GM23248 (cell line): ENCODE data around the gene MAP3K14. TPM values are rescaled to one million over a fixed set of nuclear protein-coding genes. Genes with fewer than 3 reads are reported as not detected.

Source experiments
- DNase-seq: peaks from one replicate; pipeline ENCODE4 v3.0.0-alpha.2; 2015
- H2AFZ ChIP-seq: fragments of 200-600 bp; sonication (generic); 2 replicates; pipeline ENCODE4 v1.6.1; 2016; ENCODE audit warnings: antibody characterized with exemption
- H3F3A ChIP-seq: fragments of 200-600 bp; sonication (generic); 2 replicates; pipeline ENCODE4 v1.6.1; 2016; ENCODE audit warnings: mild to moderate bottlenecking, antibody characterized with exemption, mixed run types; ENCODE audit not compliant: insufficient read depth
- H3K27ac ChIP-seq: fragments of 200-600 bp; sonication (generic); 2 replicates; pipeline ENCODE4 v1.5.1; 2016; ENCODE audit warnings: mild to moderate bottlenecking
- H3K27me3 ChIP-seq: fragments of 200-600 bp; sonication (generic); replicated peaks from 2 replicates; pipeline ENCODE4 v1.6.1; 2016; ENCODE audit warnings: mild to moderate bottlenecking; ENCODE audit not compliant: insufficient read depth
- H3K36me3 ChIP-seq: fragments of 200-600 bp; sonication (generic); 2 replicates; pipeline ENCODE4 v1.6.1; 2016; ENCODE audit warnings: low read depth, mild to moderate bottlenecking
- H3K4me1 ChIP-seq: fragments of 200-600 bp; sonication (generic); 2 replicates; pipeline ENCODE4 v1.6.1; 2016; ENCODE audit warnings: mild to moderate bottlenecking; ENCODE audit not compliant: insufficient read depth
- H3K4me2 ChIP-seq: fragments of 200-600 bp; sonication (generic); one replicate; pipeline ENCODE4 v1.6.1; 2016; ENCODE audit warnings: mild to moderate bottlenecking; ENCODE audit not compliant: unreplicated experiment
- H3K4me3 ChIP-seq: fragments of 200-600 bp; sonication (generic); 2 replicates; pipeline ENCODE4 v1.5.1; 2016; ENCODE audit warnings: mild to moderate bottlenecking
- H3K79me2 ChIP-seq: fragments of 200-600 bp; sonication (generic); 2 replicates; pipeline ENCODE4 v1.6.1; 2016; ENCODE audit warnings: mild to moderate bottlenecking; ENCODE audit not compliant: insufficient read depth
- H3K9ac ChIP-seq: fragments of 200-600 bp; sonication (generic); 2 replicates; pipeline ENCODE4 v1.6.1; 2016; ENCODE audit warnings: mild to moderate bottlenecking
- H3K9me2 ChIP-seq: fragments of 200-600 bp; sonication (generic); 2 replicates; pipeline ENCODE4 v1.6.1; 2016; ENCODE audit warnings: mixed run types, mild to moderate bottlenecking, moderate library complexity; ENCODE audit not compliant: insufficient read depth
- H3K9me3 ChIP-seq: fragments of 200-600 bp; sonication (generic); one replicate; pipeline ENCODE4 v1.6.1; 2017; ENCODE audit warnings: low read depth
- H4K20me1 ChIP-seq: fragments of 200-600 bp; sonication (generic); 2 replicates; pipeline ENCODE4 v1.6.0; 2016; ENCODE audit not compliant: insufficient read depth
- EZH2 ChIP-seq: fragments of 200-600 bp; sonication (generic); IDR thresholded peaks from 2 replicates; pipeline ENCODE4 v1.6.1; 2018; ENCODE audit warnings: antibody characterized with exemption, mild to moderate bottlenecking; ENCODE audit not compliant: insufficient read depth, poor library complexity, severe bottlenecking
- EZH2phosphoT487 ChIP-seq: fragments of 200-600 bp; sonication (generic); IDR thresholded peaks from 2 replicates; pipeline ENCODE4 v1.6.1; 2018; ENCODE audit warnings: antibody characterized with exemption, moderate library complexity, mild to moderate bottlenecking, low read depth; ENCODE audit not compliant: insufficient read depth
- WGBS, 2 experiments: methylation state at CpG; one replicate each; pipeline ENCODE4 v1.1.6; 2015 to 2017; ENCODE audit warnings: low lambda C conversion rate in 2 of 2, low coverage in 1 of 2; ENCODE audit errors: missing lambda C conversion rate in 2 of 2; 5-methylcytosine and 5-hydroxymethylcytosine counted together
- in situ Hi-C: fragments of 300-500 bp; cut with MboI; formaldehyde crosslinking; loops from 2 replicates; pipeline ENCODE4 v1.15.0; 2020
- polyA plus RNA-seq: library from polyadenylated mRNA; unstranded; fragments of >200 nt; fragmentation: Nextera tagmentation; extraction: Ambion mirVana; gene quantifications from 2 replicates; pipeline ENCODE4 v1.2.1, GENCODE V29; 2016
- total RNA-seq: library from RNA; depleted of rRNA; stranded (reverse); fragments of >200 nt; shearing (Covaris generic); gene quantifications from 2 replicates; pipeline ENCODE4 v1.2.3, GENCODE V29; 2014

MAP3K14 gene
- total and polyA plus RNA-seq, 2 experiments from 2014 or later = 3.4 to 4.2 TPM

- peak overlapping the region; percentile 24 for H3K9ac ChIP-seq
- TF ChIP-seq EZH2 = no peak
- TF ChIP-seq EZH2phosphoT487 = no peak
- H3K4me2 ChIP-seq = peak overlapping the region; percentile 37
- no peaks in the 10 kb centered on the region for H3K9me2 ChIP-seq
- in situ Hi-C loops = no loop called here
- DNase-seq = no peak
- H3K4me3 ChIP-seq = no peak overlapping the region
- H3K4me1 ChIP-seq = peaks cover 60% of the 10 kb centered on the region
- H2AFZ ChIP-seq = no peak overlapping the region
- peaks cover 51% of the 10 kb centered on the region for H3F3A ChIP-seq
- H3K79me2 ChIP-seq = peaks cover 76% of the 10 kb centered on the region
- peak overlapping the region; percentile 64 for H3K27ac ChIP-seq
- WGBS, 2 experiments = 62 to 63% methylated on average over 12 of the region's 12 CpGs
- no peaks in the 10 kb centered on the region for H4K20me1 ChIP-seq
- no peaks in the 10 kb centered on the region for H3K27me3 ChIP-seq
- H3K9me3 ChIP-seq = no peaks in the 10 kb centered on the region
- peaks cover 11% of the 10 kb centered on the region; the same call in 1 of the 2 replicates for H3K36me3 ChIP-seq
Observed at GRCh38 chr17:45292696-45293412, 24.0 kb downstream of the MAP3K14 start.

DNA sequence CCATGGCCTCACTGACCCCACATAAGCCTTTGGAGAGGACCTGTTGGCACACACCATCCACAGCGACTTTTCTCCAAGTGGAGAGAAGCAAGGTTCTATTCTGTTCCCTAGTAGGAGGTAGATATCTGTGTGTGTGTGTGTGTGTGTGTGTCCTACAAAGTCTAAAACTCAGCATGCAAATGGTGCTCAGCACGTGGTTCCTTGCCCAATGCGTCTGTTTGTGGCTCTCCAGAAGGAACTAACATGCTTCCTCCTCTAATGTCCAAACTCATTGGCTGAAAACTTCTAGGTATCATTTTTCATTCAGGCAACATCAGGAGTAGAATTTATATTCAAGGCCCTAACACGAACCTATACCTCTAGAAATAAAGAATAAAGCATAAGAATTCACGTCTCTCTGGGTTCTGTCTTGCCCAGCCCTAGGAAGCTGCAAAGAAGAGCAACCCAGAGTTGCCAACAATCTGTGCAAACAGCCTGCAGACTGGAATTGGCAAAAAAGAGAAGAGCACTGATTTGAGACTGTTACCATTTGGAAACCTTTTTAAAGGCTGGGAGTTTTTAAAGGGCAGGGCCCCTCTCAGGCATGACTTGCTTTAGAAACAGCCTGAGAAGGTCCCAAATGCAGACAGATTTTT lies 25.5 kb downstream of the MAP3K14 start:
- Histone ChIP-seq H2AFZ (no peak overlapping the region), H3K27ac (no peak overlapping the region), H3K4me3 (no peak overlapping the region), H3K9ac (no peak overlapping the region), H3K27me3 (no peaks in the 10 kb centered on the region), H3K79me2 (peaks cover 60% of the 10 kb centered on the region), H3K4me1 (peaks cover 47% of the 10 kb centered on the region), H3K9me3 (no peaks in the 10 kb centered on the region), H3K36me3 (peaks cover 15% of the 10 kb centered on the region; the same call in 1 of the 2 replicates), H3F3A (peaks cover 45% of the 10 kb centered on the region), H3K4me2 (no peak overlapping the region), H4K20me1 (no peaks in the 10 kb centered on the region), H3K9me2 (no peaks in the 10 kb centered on the region)
- DNase-seq = no peak
- WGBS, 2 experiments = 73 to 80% methylated on average over 5 of the region's 5 CpGs
- in situ Hi-C loops = no loop called here
- no peak for TF ChIP-seq EZH2phosphoT487

DNA sequence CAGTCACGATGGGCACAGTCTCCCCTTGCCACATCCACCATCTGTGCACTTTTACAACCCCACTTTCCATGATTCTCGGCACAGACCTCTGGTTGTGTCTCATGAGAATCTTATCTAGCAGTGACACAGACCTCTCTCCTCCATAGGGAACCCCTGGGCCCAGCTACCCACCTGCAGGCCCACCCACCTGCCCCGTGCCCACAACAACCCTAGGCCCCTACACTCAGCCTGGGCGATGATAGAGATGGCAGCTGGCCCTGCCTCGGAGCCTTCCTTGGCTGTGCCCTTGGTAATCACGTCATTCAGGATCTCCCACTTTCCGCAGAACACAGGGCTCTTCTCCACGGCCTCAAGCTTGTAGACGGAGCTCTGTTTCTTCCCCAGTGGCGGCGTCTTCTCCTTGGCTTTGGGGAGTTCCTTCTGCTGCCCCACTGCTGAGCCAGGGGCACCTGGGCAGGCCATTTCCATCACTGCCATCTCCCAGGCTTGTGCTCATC lies 26.5 kb downstream of the MAP3K14 start:
- Histone ChIP-seq H3K9me3 (no peaks in the 10 kb centered on the region), H3K27ac (no peak overlapping the region), H3K36me3 (peaks cover 24% of the 10 kb centered on the region; the same call in 1 of the 2 replicates), H3F3A (peaks cover 40% of the 10 kb centered on the region), H3K27me3 (no peaks in the 10 kb centered on the region), H3K9me2 (no peaks in the 10 kb centered on the region), H4K20me1 (no peaks in the 10 kb centered on the region), H2AFZ (no peak overlapping the region), H3K4me2 (no peak overlapping the region), H3K4me1 (peaks cover 37% of the 10 kb centered on the region), H3K4me3 (no peak overlapping the region), H3K79me2 (peaks cover 52% of the 10 kb centered on the region), H3K9ac (no peak overlapping the region)
- no peak for TF ChIP-seq EZH2phosphoT487
- DNase-seq = no peak
- WGBS, 2 experiments = 90 to 95% methylated on average over 11 of the region's 11 CpGs
- in situ Hi-C loops = no loop called here

- whole genome bisulfite sequencing, 2 experiments = 89 to 92% methylated on average over 15 of the region's 15 CpGs
Observed at GRCh38 chr17:45289301-45290268, 27.2 kb downstream of the MAP3K14 start.

More at GRCh38 chr17:45289301-45290268, 27.2 kb downstream of the MAP3K14 start:
- Histone ChIP-seq H3K27ac (no peak overlapping the region), H3K9me3 (no peaks in the 10 kb centered on the region), H3F3A (peaks cover 32% of the 10 kb centered on the region), H2AFZ (no peak overlapping the region), H3K9me2 (no peaks in the 10 kb centered on the region), H3K9ac (no peak overlapping the region), H3K4me1 (peaks cover 30% of the 10 kb centered on the region), H4K20me1 (no peaks in the 10 kb centered on the region), H3K4me2 (no peak overlapping the region), H3K36me3 (peaks cover 31% of the 10 kb centered on the region; the same call in 1 of the 2 replicates), H3K4me3 (no peak overlapping the region), H3K79me2 (peaks cover 46% of the 10 kb centered on the region), H3K27me3 (no peaks in the 10 kb centered on the region)
- in situ Hi-C loops = no loop called here
- TF ChIP-seq EZH2phosphoT487 (no peak), EZH2 (no peak)
- no peak for DNase-seq
